GM20431 (cell line): ENCODE results near the gene KCNH6.

Experiments
- in situ Hi-C: fragments of 300-500 bp; cut with MseI, MboI; formaldehyde crosslinking; loops from one replicate; pipeline ENCODE4 v1.15.0; 2020; ENCODE audit warnings: low sequenced_read_pairs; ENCODE audit not compliant: unreplicated experiment

KCNH6 gene

GRCh38 chr17:63505341-63505740, 17.8 kb upstream of the KCNH6 start:
- in situ Hi-C loops = no loop called here

- in situ Hi-C loops = no loop called here
These were observed 16.5 kb upstream of the KCNH6 start for GRCh38 chr17:63506627-63507026.

GRCh38 chr17:63511331-63511730, 11.8 kb upstream of the KCNH6 start:
- in situ Hi-C loops = no loop called here

- in situ Hi-C loops = no loop called here
These were observed 10.8 kb upstream of the KCNH6 start for GRCh38 chr17:63512388-63512787.

GRCh38 chr17:63512896-63513644, 10.1 kb upstream of the KCNH6 start:
- in situ Hi-C loops = no loop called here

GRCh38 chr17:63514477-63514876, 8.7 kb upstream of the KCNH6 start:
- in situ Hi-C loops = no loop called here

- in situ Hi-C loops = no loop called here
These were observed 8.2 kb upstream of the KCNH6 start for GRCh38 chr17:63514974-63515373.

- in situ Hi-C loops = no loop called here
These were observed 7.7 kb upstream of the KCNH6 start for GRCh38 chr17:63515426-63515825.

- in situ Hi-C loops = no loop called here
These were observed 6.0 kb upstream of the KCNH6 start for GRCh38 chr17:63516910-63517824.

GRCh38 chr17:63517825-63518534, 5.2 kb upstream of the KCNH6 start:
- in situ Hi-C loops = no loop called here

- in situ Hi-C loops = no loop called here
These were observed 3.9 kb upstream of the KCNH6 start for GRCh38 chr17:63519116-63519881.

GRCh38 chr17:63519972-63520882, 2.9 kb upstream of the KCNH6 start:
- in situ Hi-C loops = no loop called here

GRCh38 chr17:63524051-63524450, 893 bp downstream of the KCNH6 start:
- in situ Hi-C loops = no loop called here

GRCh38 chr17:63525190-63525946, 2.2 kb downstream of the KCNH6 start:
- in situ Hi-C loops = no loop called here

GRCh38 chr17:63526861-63527260, 3.7 kb downstream of the KCNH6 start:
- in situ Hi-C loops = no loop called here

- in situ Hi-C loops = no loop called here
These were observed 5.0 kb downstream of the KCNH6 start for GRCh38 chr17:63528183-63528582.

GRCh38 chr17:63529711-63530556, 6.8 kb downstream of the KCNH6 start:
- in situ Hi-C loops = no loop called here
